Superior temporal gyrus (tissue), 1 donor: ENCODE results near the gene SRRM4.

Source experiments
- DNase-seq: peaks from one replicate; pipeline ENCODE4 v3.0.0-alpha.2; 2016; ENCODE audit errors: extremely low spot score

SRRM4 gene

DNA sequence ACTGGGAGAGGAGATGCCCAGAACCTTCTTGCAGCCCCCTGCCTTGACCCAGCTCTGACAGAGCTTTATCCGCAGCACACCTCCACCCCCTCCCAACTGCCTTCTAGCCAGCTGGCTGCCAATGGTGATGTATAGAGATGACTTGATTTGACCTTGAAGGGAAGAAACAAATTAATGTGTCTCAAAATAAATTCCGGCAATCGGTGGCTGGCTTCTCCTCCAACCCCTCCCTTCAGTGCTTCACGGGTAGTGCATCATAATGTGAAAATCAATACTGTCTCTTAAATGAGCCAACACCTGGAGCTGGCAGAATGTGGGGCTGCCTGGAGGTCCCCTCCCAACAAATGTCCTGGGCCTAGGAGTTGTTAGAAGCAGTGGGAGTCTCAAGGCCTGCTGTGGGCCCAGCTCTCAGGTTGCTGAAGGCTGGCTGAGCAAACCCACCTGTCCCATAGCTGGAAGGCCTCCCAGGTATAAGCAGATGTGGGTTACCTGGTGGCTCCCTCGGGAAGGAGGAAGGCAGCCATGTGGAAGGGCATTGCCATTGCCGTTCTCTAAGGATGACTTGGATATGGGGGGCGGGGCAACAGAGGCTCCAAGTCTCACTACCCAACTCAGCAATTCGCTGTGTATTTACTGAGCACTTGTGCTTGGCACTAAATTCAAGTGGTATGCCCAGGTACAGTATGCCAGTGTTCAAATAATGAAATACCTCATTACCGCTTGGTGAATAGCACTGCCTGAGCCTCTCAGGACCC lies 220.6 kb downstream of the SRRM4 start:
- DNase-seq = no peak

DNA sequence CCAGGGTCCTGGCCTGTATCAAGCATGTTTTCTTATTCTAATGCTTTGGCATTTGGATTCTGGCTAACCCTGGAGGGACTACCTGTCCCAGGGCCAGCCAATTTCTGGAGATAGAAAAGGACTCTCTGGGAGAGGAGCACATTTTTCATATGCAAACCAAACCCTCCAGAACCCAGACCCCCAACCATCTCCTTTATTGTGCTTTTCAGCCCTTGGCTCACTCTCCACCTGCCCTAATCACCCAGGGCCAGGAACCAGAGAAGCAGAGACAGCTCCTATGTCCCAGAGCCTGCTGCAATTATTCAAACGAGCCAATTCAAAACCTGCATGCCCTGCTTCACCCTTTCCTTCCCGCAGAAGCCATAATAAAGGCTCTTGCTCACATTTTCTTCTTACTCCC lies 221.2 kb downstream of the SRRM4 start:
- DNase-seq = no peak

DNA sequence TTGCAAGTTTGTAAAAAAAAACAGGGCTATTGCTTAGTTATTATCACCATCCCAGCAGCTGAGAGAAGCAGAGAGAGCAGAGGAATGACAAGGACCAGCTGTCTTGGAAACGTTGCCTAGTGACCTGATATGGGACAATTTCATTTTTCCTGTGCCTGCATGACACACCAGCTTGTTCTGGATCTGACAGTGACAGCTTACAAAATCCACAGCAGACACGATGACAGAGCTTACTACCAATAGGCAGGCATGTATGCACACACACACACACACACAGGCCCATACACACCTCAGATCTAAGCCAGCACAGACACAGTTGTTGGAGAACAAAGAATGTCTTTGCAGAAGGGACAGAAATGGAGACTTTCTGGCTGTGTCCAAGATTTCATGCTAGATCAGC lies 222.8 kb downstream of the SRRM4 start:
- DNase-seq = no peak

DNA sequence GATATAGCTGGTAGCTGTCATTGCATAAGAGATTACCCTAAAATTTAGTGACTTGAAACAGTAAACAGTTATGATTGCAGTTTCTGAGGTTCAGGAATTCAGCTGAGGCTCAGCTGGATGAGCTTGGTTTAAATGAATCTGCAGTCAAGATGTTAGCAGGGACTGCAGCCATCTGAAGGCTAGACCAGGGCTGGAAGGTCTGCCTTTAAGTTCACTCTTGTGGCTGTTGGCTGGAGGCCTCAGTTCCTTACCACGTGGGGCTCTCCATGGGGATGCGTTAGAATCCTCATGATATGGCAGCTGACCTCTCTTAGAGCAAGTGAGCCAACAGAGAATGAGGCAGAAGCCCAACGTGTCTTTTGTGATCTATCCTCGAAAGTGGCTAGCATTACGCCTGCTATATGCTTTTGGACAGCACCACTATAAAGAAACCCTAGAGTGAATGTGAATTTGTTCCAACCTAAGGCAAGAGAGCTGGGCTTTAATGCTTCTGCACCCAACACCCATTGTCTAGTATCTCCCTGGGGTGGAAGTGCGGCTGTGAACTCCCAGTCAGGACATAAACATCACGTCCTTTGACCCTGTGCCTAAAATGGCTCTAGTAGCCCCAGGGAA lies 223.4 kb downstream of the SRRM4 start:
- DNase-seq = no peak

DNA sequence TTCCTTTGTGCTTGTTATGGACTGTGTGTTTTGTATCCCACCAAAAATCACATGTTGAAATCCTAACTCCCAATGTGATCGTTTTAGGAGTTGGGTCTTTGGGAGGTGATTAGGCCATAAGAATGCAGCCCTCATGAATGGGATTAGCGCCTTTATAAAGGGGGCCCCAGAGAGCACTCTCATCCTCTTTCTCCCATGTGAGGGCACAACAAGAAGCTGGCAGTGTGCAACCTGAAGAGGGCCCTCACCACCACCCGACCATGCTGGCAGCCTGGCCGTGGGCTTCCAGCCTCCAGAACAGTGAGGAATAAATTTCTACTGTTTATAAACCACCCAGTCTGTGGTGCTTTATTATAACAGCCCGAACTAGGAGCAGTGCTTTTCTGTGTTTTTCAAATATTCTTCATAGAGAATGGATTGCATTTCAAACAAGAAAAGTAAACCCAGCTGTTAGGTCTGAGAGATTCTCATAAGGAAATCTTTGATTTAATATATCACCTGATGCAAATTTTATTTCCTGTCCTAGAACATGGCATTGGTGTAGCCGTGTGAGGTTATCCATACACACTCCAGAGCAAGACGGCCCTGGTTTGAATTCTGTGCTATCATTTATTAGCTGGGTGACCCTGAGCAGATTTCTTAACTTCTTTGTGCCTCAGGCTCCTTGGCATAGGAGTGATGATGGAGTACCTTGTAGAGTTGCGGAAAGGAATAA lies 225.2 kb downstream of the SRRM4 start:
- no peak for DNase-seq

DNA sequence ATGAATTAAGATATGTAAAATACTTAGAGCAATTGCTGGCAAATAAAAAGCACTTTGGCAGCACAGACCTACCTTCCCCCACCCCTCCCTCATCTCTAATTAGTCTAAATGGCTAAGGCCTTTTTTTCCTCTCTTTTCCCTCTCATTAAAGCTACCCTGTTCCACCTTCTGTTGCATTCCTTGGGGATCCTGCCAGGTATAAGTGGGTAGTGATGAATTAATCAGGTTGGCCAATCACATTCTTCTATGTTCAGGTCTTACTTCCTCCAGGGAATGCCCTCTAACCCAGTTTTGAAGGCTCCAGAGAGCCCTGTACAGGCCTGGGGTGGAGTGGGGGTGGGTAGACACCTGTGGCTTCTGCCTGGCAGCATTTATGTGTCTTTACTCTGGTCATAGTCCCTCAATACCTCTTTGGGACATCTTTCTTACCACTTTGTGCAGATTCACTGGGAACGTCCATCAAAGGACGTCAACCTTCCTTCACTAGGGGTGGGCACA lies 225.8 kb downstream of the SRRM4 start:
- DNase-seq = no peak

DNA sequence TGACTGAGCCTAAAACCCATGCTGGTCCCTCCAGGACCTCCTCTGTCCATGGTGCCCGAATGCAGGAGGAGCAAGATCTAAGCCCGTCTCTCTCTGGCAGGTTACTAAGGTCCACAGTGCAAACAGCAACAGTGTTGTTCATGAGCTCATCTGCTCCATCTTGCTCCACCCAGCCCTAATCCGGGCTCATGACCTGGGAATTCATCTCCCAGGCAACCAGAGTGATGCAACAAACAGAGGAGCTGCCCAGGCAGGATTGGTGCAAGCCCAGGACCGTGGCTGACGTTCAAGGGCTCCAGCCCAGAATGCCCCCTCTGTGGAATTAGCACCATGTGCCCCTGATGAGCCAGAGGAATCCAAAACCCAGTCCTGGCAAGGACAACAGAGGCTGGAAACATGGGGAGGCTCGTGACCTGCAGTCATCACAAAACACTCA lies 227.3 kb downstream of the SRRM4 start:
- DNase-seq = no peak

DNA sequence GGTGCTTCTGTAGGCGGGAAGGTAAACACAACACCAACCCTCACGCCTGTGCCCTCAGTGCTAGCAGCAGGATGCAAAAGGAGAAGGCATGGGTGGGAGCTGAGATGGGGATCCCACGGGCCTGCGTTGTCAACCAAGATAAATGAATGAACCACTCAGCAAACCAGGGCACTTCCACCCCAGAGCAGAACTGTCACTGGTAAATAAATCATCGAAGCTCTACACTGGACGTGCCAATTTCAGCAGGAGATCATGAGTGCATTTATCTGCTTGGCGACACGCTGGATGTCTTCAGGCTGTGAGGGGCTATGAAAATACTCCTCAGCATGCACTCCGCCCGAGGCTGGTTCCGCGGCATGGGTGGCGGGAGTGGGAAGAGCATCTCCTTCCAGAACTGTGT lies 230.5 kb downstream of the SRRM4 start:
- no peak for DNase-seq
